ENCODE data around the gene FILIP1. TPM values are rescaled to one million over a fixed set of nuclear protein-coding genes. Genes with fewer than 3 reads are reported as not detected.

FILIP1 gene
- polyA plus RNA-seq, 1 experiment, result 0.44 TPM

DNA sequence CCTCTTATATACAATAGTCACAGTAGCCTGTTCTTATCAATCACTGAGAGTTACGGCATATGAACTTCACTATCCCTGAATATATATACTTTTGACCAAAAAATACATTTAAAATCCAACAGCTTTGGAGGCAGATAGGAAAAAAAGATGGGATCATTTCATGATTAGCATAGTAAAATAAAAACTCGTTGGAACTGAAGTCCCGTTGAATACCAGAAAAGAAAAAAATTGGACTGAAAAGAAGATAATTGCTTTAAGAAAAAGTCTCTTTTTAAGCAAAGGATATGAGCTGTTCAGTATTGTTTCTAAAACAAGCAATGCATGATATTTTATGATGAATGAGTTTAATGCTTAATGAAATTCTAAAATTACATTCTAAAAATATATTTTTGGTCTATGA, 4.4 kb upstream of the FILIP1 start:
- no peak for TF ChIP-seq CTCF (IDR thresholded peaks at IDR 0.05; ENCODE audit: insufficient read depth, low read depth, low read length)
- Histone ChIP-seq H3K27me3 (ENCODE audit: control insufficient read depth, insufficient read depth, low read length) (no peaks in the 10 kb centered on the region), H3K4me3 (ENCODE audit: low read depth, low read length) (no peak overlapping the region), H3K36me3 (ENCODE audit: control insufficient read depth, insufficient read depth, low read length) (no peaks in the 10 kb centered on the region)
- POLR2A ChIA-PET, result no interaction called here
- CTCF ChIA-PET, result no interaction called here
- DNase-seq (ENCODE audit: low read depth), result no peak

DNA sequence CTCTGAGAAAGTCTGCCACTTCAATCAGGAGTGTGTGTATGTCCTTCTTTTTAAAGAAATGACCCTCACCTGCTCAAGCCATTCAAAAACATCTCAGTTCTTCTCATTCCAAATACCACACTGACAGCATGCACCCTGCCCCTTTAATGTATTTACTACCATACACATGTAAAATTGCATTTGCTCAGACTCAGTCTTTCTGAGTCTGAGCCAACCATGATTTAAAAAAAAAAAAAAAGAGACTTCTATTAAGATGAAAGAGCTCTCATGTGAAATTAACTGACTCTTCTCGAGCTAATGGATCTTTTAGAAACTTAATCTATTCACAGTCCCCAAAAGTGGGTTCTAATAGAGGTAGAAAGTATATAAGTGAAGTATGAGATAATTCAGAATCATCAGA, 1.4 kb upstream of the FILIP1 start:
- Histone ChIP-seq H3K36me3 (ENCODE audit: control insufficient read depth, insufficient read depth, low read length) (no peaks in the 10 kb centered on the region), H3K4me3 (ENCODE audit: low read depth, low read length) (no peak overlapping the region), H3K27me3 (ENCODE audit: control insufficient read depth, insufficient read depth, low read length) (no peaks in the 10 kb centered on the region)
- no peak for DNase-seq (ENCODE audit: low read depth)
- ChIA-PET CTCF (interaction anchor here (1.2 kb wide), 1 partner anchor 16 kb away, joined by 3 read pairs; no protein-coding TSS in a partner anchor), POLR2A (interaction anchor here (0.7 kb wide), 1 partner anchor 263 kb away, joined by 3 read pairs; no protein-coding TSS in a partner anchor)
- TF ChIP-seq CTCF (IDR thresholded peaks at IDR 0.05; ENCODE audit: insufficient read depth, low read depth, low read length), result no peak

GRCh38 chr6:75494290-75494689, 690 bp upstream of the FILIP1 start:
- no peak for TF ChIP-seq CTCF (IDR thresholded peaks at IDR 0.05; ENCODE audit: insufficient read depth, low read depth, low read length)
- no peak for DNase-seq (ENCODE audit: low read depth)
- ChIA-PET CTCF (interaction anchor here (0.8 to 1.2 kb wide), 4 partner anchors 10 to 17 kb away, joined by 3 to 5 read pairs (median 4); no protein-coding TSS in a partner anchor), POLR2A (no interaction called here)
- Histone ChIP-seq H3K27me3 (ENCODE audit: control insufficient read depth, insufficient read depth, low read length) (no peaks in the 10 kb centered on the region), H3K36me3 (ENCODE audit: control insufficient read depth, insufficient read depth, low read length) (no peaks in the 10 kb centered on the region), H3K4me3 (ENCODE audit: low read depth, low read length) (no peak overlapping the region)

DNA sequence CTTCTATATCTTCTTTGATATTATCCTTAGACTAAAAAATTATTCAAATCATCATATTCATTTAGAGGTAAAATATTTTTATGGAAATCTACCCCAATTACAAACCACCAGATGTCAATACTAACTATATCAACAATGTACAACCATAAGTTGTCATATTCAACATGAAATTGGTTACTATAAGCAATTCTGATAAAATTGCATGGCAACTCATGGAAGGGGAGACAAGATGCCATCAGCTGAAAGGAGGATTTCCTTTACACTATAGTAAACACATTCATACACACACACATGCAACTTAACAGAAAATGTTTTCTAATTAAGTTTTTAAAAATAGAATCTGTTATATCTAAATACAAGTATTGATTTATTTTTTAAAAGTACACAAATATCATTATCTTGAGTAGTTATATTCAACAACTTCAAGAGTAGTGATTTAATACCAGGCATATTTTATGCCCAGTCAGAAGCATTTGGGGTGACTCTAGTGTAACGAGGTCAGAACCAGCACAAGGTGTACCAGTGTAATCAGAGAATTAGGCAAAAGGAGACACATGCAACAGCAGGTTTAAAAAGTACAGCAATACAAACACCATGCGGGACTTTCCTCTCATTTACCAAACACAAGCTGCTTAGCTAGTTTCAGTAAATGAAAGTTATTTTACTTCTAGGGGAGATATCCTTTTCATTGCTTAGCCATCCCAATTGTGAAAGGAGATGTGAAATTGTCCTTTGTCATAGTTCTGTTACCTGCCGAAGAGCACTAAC, 1.0 kb downstream of the FILIP1 start:
- TF ChIP-seq CTCF (IDR thresholded peaks at IDR 0.05; ENCODE audit: insufficient read depth, low read depth, low read length), result no peak
- Histone ChIP-seq H3K27me3 (ENCODE audit: control insufficient read depth, insufficient read depth, low read length) (no peaks in the 10 kb centered on the region), H3K36me3 (ENCODE audit: control insufficient read depth, insufficient read depth, low read length) (no peaks in the 10 kb centered on the region), H3K4me3 (ENCODE audit: low read depth, low read length) (no peak overlapping the region)
- POLR2A ChIA-PET, result interaction anchor here (0.5 to 0.6 kb wide), 2 partner anchors 43 to 197 kb away, joined by 3 read pairs; no protein-coding TSS in a partner anchor
- CTCF ChIA-PET, result interaction anchor here (0.7 to 1.2 kb wide), 2 partner anchors 12 to 147 kb away, joined by 3 to 4 read pairs; no protein-coding TSS in a partner anchor
- no peak for DNase-seq (ENCODE audit: low read depth)

DNA sequence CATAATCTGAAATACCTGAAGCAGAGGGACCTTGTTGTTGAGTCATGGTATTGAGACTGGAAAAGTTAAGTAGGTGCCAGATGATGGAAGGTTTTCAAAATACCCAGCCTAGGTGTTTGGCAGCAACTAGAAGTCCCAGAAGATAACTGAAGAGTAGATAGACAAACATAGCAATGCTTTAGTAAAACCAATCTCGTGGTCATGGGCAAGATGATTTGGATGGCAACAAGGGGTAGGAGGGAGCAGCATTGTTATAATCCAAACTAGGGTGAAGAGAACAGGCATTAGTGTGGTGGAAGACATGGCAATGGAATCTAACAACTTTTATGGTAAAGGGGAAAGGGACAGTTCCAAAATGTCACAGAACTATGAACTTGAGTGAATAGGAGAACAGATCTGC, 2.3 kb downstream of the FILIP1 start:
- ChIA-PET CTCF (no interaction called here), POLR2A (no interaction called here)
- DNase-seq (ENCODE audit: low read depth), result no peak
- Histone ChIP-seq H3K27me3 (ENCODE audit: control insufficient read depth, insufficient read depth, low read length) (no peaks in the 10 kb centered on the region), H3K4me3 (ENCODE audit: low read depth, low read length) (no peak overlapping the region), H3K36me3 (ENCODE audit: control insufficient read depth, insufficient read depth, low read length) (no peaks in the 10 kb centered on the region)
- no peak for TF ChIP-seq CTCF (IDR thresholded peaks at IDR 0.05; ENCODE audit: insufficient read depth, low read depth, low read length)
